Measurements from ENCODE around the gene PKD1. TPM values are rescaled to one million over a fixed set of nuclear protein-coding genes. Genes with fewer than 3 reads are reported as not detected.

The PKD1 gene
- total RNA-seq, 4 donors from 2014 or later = 297 to 459 (median 366) TPM

DNA sequence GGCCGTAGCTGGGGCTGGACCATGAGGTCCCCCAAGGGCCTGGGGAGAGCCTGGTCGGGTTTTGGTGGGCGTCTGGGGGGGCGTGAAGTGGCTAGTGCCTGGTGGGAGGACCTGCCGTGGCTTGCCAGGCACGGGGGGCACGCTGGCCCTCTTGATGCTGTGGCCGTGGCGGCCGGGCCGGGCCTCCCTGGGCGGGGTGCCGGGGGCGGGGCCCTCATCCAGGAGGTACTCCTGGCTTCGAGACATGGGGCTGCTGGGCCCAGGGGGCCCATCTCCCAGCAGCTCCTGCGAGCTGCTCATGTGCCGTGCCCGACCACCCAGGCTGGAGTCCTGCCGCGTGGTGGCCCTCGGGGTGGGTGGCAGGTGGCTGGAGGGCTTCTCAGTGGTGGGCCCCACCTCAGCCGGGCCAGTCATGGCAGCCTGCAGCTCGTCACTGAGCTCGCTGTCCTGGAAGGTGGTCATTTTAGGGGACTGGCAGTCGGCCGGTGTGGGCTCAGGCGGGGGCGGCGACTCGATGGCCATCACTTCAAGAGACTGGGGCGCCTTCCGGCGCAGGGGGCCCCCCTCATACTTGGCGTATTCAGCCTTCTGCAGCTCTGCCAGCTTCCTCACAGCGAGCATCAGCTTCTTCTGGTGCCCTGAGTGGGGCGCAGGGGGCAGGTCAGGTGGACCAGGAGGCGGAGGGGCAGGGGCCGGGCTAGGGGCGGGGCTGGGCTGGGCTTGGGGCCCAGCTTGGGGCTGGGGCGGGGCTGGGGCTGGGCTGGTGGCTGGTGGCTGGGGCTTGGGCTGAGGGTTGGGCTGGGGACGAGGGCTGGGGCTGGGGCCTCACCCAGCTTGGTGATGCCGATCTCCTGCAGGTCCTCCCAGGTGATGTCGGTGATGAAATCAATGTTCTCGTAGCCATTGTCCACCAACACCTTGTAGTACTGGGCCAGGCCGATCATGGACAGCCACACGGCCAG lies 45.5 kb upstream of the PKD1 start:
- WGBS = 90% methylated on average over 17 of the region's 46 CpGs
- DNase-seq (ENCODE audit: extremely low spot score) = no peak
- Histone ChIP-seq H3K27me3 (peaks cover 0 to 13% (median 0%) of the 10 kb centered on the region in 4 donors), H3K9me3 (no peaks in the 10 kb centered on the region), H3K27ac (replicated peaks in 1 of 4) (no peak overlapping the region), H3K36me3 (peaks cover 14 to 20% (median 19%) of the 10 kb centered on the region in 4 donors), H3K4me3 (no peak overlapping the region), H3K4me1 (peaks cover 0 to 11% (median 0%) of the 10 kb centered on the region in 4 donors)
- TF ChIP-seq POLR2A (IDR thresholded peaks at IDR 0.05; ENCODE audit: low read depth) = no peak
- TF ChIP-seq EP300 (IDR thresholded peaks at IDR 0.05) = no peak
- TF ChIP-seq POLR2AphosphoS5 (IDR thresholded peaks at IDR 0.05) = no peak
- TF ChIP-seq, protein P1, sequence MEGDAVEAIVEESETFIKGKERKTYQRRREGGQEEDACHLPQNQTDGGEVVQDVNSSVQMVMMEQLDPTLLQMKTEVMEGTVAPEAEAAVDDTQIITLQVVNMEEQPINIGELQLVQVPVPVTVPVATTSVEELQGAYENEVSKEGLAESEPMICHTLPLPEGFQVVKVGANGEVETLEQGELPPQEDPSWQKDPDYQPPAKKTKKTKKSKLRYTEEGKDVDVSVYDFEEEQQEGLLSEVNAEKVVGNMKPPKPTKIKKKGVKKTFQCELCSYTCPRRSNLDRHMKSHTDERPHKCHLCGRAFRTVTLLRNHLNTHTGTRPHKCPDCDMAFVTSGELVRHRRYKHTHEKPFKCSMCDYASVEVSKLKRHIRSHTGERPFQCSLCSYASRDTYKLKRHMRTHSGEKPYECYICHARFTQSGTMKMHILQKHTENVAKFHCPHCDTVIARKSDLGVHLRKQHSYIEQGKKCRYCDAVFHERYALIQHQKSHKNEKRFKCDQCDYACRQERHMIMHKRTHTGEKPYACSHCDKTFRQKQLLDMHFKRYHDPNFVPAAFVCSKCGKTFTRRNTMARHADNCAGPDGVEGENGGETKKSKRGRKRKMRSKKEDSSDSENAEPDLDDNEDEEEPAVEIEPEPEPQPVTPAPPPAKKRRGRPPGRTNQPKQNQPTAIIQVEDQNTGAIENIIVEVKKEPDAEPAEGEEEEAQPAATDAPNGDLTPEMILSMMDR (IDR thresholded peaks at IDR 0.05) = no peak
- intact Hi-C loops (cut with DNase I) = no loop called here

DNA sequence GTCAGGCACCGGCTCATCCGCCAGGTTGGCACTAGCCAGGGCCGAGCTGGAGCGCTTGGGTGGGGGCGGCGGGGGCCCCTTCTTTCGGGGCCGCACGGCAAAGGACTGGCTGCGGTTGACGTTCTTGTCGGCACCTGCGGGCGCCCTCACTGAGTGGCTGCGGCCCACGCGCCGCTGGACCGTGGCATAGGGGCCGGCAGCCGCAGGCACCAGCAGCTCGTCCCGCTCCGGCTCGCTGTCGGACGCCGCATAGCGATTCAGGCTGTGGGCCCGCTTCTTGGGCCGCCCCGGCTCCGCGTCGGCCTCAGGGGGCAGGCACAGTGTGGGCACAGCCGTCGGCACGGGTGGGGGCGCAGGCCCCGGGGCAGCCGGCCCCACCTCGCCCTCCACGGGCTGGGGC lies 44.8 kb upstream of the PKD1 start:
- DNase-seq (ENCODE audit: extremely low spot score) = no peak
- TF ChIP-seq, protein P1 (IDR thresholded peaks at IDR 0.05) = no peak
- TF ChIP-seq POLR2A (IDR thresholded peaks at IDR 0.05; ENCODE audit: low read depth) = no peak
- TF ChIP-seq EP300 (IDR thresholded peaks at IDR 0.05) = no peak
- peaks cover 21 to 28% (median 27%) of the 10 kb centered on the region in 4 donors for H3K36me3 ChIP-seq
- H3K4me3 ChIP-seq = no peak overlapping the region
- peaks cover 0 to 11% (median 0%) of the 10 kb centered on the region in 4 donors for H3K4me1 ChIP-seq
- no CpG with 5 or more reads among the region's 43 CpGs for WGBS
- H3K27me3 ChIP-seq = peaks cover 0 to 13% (median 0%) of the 10 kb centered on the region in 4 donors
- intact Hi-C loops (cut with DNase I) = no loop called here
- H3K9me3 ChIP-seq = no peaks in the 10 kb centered on the region
- no peak overlapping the region for H3K27ac ChIP-seq (replicated peaks in 1 of 4)

DNA sequence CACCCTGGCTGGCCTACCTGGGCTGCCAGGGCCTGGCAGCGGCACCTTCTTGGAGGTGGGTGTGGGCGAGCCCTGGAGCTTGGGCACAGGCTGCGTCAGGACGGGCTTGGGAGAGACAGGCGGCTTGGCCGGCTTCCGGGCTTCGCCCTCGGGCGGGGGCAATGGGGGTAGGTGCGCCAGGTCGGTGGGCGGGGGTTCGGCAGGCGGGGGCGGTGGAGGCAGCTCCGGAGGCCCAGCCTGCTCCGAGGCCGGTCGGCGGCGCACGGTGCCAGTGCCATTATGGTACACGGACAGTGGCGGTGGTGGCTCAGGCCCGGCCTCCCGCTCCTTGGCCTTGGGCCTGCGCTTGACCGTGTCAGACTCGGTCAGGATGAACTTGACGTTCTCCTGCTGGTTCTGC lies 43.9 kb upstream of the PKD1 start:
- no peak overlapping the region for H3K4me3 ChIP-seq
- peaks cover 0 to 11% (median 0%) of the 10 kb centered on the region in 4 donors for H3K4me1 ChIP-seq
- intact Hi-C loops (cut with DNase I) = no loop called here
- peaks cover 0 to 13% (median 0%) of the 10 kb centered on the region in 4 donors for H3K27me3 ChIP-seq
- H3K36me3 ChIP-seq = peaks cover 29 to 37% (median 36%) of the 10 kb centered on the region in 4 donors
- WGBS = 96% methylated on average over 29 of the region's 31 CpGs
- H3K27ac ChIP-seq (replicated peaks in 1 of 4) = no peak overlapping the region
- TF ChIP-seq, protein P1 (IDR thresholded peaks at IDR 0.05) = no peak
- TF ChIP-seq POLR2AphosphoS5 (IDR thresholded peaks at IDR 0.05) (no peak), EP300 (IDR thresholded peaks at IDR 0.05) (no peak), POLR2A (IDR thresholded peaks at IDR 0.05; ENCODE audit: low read depth) (no peak)
- DNase-seq (ENCODE audit: extremely low spot score) = no peak
- H3K9me3 ChIP-seq = no peaks in the 10 kb centered on the region

- Histone ChIP-seq H3K4me1 (peaks cover 0 to 11% (median 0%) of the 10 kb centered on the region in 4 donors), H3K4me3 (no peak overlapping the region), H3K9me3 (no peaks in the 10 kb centered on the region), H3K27me3 (peaks cover 0 to 13% (median 0%) of the 10 kb centered on the region in 4 donors), H3K36me3 (peaks cover 34 to 42% (median 40%) of the 10 kb centered on the region in 4 donors), H3K27ac (replicated peaks in 1 of 4) (no peak overlapping the region)
- TF ChIP-seq POLR2A (IDR thresholded peaks at IDR 0.05; ENCODE audit: low read depth) (no peak), POLR2AphosphoS5 (IDR thresholded peaks at IDR 0.05) (no peak), EP300 (IDR thresholded peaks at IDR 0.05) (no peak)
- TF ChIP-seq, protein P1 (IDR thresholded peaks at IDR 0.05) = no peak
- intact Hi-C loops (cut with DNase I) = no loop called here
- 100% methylated on average over 1 of the region's 50 CpGs for WGBS
- no peak for DNase-seq (ENCODE audit: extremely low spot score)
Observed at GRCh38 chr16:2179107-2179501, 43.4 kb upstream of the PKD1 start.
